Type B pancreatic cell (in vitro differentiated cells): Measurements from ENCODE around the gene TEX48. TPM values are rescaled to one million over a fixed set of nuclear protein-coding genes. Genes with fewer than 3 reads are reported as not detected.
A peak's percentile ranks its signal among the peaks of the same experiment; 100 is the strongest.

Experiments
- DNase-seq: peaks from one replicate; pipeline ENCODE4 v3.0.0; 2021; ENCODE audit warnings: mixed read lengths; ENCODE audit not compliant: unreplicated experiment; ENCODE audit errors: extremely low spot score
- H3K27ac Mint-ChIP-seq: 2 replicates; pipeline ENCODE4 v1.8.0; 2021; ENCODE audit warnings: mild to moderate bottlenecking, mixed read lengths
- H3K27me3 Mint-ChIP-seq: 2 replicates; pipeline ENCODE4 v1.8.0; 2021; ENCODE audit warnings: mixed read lengths
- H3K36me3 Mint-ChIP-seq: 2 replicates; pipeline ENCODE4 v1.8.0; 2021; ENCODE audit warnings: mixed read lengths
- H3K4me1 Mint-ChIP-seq: one replicate; pipeline ENCODE4 v1.8.0; 2021; ENCODE audit warnings: mixed read lengths; ENCODE audit not compliant: unreplicated experiment
- H3K4me3 Mint-ChIP-seq: 2 replicates; pipeline ENCODE4 v1.8.0; 2021; ENCODE audit warnings: mild to moderate bottlenecking, mixed read lengths
- H3K9me3 Mint-ChIP-seq: 2 replicates; pipeline ENCODE4 v1.8.0; 2021; ENCODE audit warnings: mixed read lengths
- total RNA-seq: library from RNA; stranded (reverse); gene quantifications from 2 replicates; pipeline ENCODE4 v1.2.1, GENCODE V29; 2021; ENCODE audit warnings: low replicate concordance
- TF ChIP-seq, protein P1 (sequence below): fragments of 200-600 bp; sonication (generic); conservative IDR thresholded peaks from 2 replicates; pipeline ENCODE4 v1.5.0; 2021; ENCODE audit warnings: antibody characterized with exemption, mild to moderate bottlenecking

The TEX48 gene
- total RNA-seq, 1 donor from 2014 or later: not detected

- H3K27ac Mint-ChIP-seq: no peak overlapping the region
- TF ChIP-seq, protein P1, sequence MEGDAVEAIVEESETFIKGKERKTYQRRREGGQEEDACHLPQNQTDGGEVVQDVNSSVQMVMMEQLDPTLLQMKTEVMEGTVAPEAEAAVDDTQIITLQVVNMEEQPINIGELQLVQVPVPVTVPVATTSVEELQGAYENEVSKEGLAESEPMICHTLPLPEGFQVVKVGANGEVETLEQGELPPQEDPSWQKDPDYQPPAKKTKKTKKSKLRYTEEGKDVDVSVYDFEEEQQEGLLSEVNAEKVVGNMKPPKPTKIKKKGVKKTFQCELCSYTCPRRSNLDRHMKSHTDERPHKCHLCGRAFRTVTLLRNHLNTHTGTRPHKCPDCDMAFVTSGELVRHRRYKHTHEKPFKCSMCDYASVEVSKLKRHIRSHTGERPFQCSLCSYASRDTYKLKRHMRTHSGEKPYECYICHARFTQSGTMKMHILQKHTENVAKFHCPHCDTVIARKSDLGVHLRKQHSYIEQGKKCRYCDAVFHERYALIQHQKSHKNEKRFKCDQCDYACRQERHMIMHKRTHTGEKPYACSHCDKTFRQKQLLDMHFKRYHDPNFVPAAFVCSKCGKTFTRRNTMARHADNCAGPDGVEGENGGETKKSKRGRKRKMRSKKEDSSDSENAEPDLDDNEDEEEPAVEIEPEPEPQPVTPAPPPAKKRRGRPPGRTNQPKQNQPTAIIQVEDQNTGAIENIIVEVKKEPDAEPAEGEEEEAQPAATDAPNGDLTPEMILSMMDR: no peak
- H3K27me3 Mint-ChIP-seq: peaks cover 17% of the 10 kb centered on the region
- H3K9me3 Mint-ChIP-seq: peaks cover 14% of the 10 kb centered on the region
- H3K4me3 Mint-ChIP-seq: no peak overlapping the region
- peaks cover 10% of the 10 kb centered on the region for H3K4me1 Mint-ChIP-seq
- no peak for DNase-seq
- peaks cover 7% of the 10 kb centered on the region for H3K36me3 Mint-ChIP-seq
Measured at GRCh38 chr9:114719290-114719689, 37.3 kb upstream of the TEX48 start.

- H3K36me3 Mint-ChIP-seq: peaks cover 7% of the 10 kb centered on the region
- peaks cover 10% of the 10 kb centered on the region for H3K4me1 Mint-ChIP-seq
- TF ChIP-seq, protein P1: no peak
- H3K27me3 Mint-ChIP-seq: peaks cover 17% of the 10 kb centered on the region
- peaks cover 14% of the 10 kb centered on the region for H3K9me3 Mint-ChIP-seq
- H3K27ac Mint-ChIP-seq: peak overlapping the region; percentile 90
- no peak overlapping the region for H3K4me3 Mint-ChIP-seq
- no peak for DNase-seq
Measured at GRCh38 chr9:114718801-114719221, 36.8 kb upstream of the TEX48 start.

DNA sequence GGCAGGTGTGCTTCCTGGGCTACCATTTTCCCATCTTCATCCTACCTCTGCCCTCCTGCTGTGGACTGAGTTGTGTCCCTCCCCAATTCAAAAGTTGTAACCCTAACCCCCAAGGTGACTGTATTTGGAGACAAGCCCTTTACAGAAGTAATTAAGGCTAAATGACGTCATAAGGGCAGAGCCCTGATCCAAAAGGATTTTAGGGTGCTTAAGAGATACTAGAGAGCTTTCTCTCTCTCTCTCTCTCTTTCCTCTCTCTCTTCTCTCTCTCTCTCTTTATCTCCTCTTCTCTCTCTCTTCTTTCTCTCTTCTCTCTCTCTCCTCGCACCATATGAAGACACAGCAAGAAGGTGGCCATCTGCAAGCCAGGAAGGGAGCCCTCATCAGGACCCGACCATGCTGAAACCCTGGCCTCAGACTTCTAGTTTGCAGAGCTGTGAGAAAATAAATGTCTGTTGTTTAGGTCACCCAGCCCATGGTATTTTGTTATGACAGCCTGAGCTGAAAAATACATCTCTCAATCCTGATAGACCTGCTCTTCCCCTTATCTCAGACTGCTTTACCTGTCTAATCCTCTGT lies 36.0 kb upstream of the TEX48 start:
- peak overlapping the region; percentile 74 for H3K4me3 Mint-ChIP-seq
- no peak for DNase-seq
- peaks cover 7% of the 10 kb centered on the region for H3K36me3 Mint-ChIP-seq
- TF ChIP-seq, protein P1: no peak
- peaks cover 17% of the 10 kb centered on the region for H3K27me3 Mint-ChIP-seq
- peaks cover 10% of the 10 kb centered on the region for H3K4me1 Mint-ChIP-seq
- H3K9me3 Mint-ChIP-seq: peaks cover 14% of the 10 kb centered on the region
- peak overlapping the region; percentile 90 for H3K27ac Mint-ChIP-seq

- Mint-ChIP-seq H3K9me3 (no peaks in the 10 kb centered on the region), H3K36me3 (no peaks in the 10 kb centered on the region), H3K27ac (no peak overlapping the region), H3K4me1 (no peaks in the 10 kb centered on the region), H3K27me3 (peaks cover 13% of the 10 kb centered on the region), H3K4me3 (no peak overlapping the region)
- no peak for DNase-seq
- TF ChIP-seq, protein P1: no peak
Measured at GRCh38 chr9:114709636-114710035, 27.6 kb upstream of the TEX48 start.

DNA sequence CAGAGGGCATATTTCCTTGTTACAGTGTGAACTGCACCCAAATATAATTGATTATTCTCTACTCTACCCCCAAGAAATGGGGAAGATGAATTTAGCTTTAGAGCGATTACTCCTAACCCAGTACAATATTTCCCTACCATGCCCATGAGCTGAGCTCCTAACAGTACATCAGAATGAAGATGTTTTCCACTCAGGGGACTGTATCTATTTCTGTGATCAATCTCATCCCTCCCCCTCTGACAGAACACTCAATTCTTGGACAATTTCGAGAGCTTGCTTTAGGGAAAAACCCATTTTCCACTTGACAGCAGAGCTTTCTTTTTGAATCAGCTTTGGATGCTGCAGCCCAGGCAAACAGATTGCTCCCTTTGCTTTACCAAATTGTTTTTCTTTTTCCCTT lies 24.7 kb upstream of the TEX48 start:
- H3K4me1 Mint-ChIP-seq: no peaks in the 10 kb centered on the region
- no peaks in the 10 kb centered on the region for H3K36me3 Mint-ChIP-seq
- H3K4me3 Mint-ChIP-seq: no peak overlapping the region
- TF ChIP-seq, protein P1: no peak
- DNase-seq: no peak
- peaks cover 13% of the 10 kb centered on the region for H3K27me3 Mint-ChIP-seq
- no peak overlapping the region for H3K27ac Mint-ChIP-seq
- H3K9me3 Mint-ChIP-seq: no peaks in the 10 kb centered on the region

DNA sequence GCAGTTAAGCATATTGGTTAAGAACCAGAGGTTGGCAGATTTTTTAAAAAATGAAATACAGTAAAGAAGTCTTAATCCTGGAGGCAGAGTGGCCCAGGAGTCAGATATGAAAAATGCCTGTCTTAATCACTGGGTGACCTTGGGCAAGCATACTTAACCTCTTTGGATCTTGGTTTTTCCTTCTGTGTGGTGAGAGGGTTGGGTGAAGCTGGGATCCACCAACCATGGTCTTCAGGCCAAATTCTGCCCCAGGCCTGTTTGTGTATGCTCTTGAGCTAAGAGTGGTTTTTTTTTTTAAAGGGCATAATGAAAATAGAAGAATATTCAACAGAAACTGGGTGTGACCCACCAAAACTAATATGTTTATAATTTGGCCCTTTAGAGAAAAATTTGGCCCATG lies 20.0 kb upstream of the TEX48 start:
- no peak overlapping the region for H3K4me3 Mint-ChIP-seq
- H3K9me3 Mint-ChIP-seq: peaks cover 4% of the 10 kb centered on the region
- H3K27me3 Mint-ChIP-seq: peaks cover 4% of the 10 kb centered on the region
- DNase-seq: no peak
- no peak overlapping the region for H3K27ac Mint-ChIP-seq
- TF ChIP-seq, protein P1: no peak
- H3K4me1 Mint-ChIP-seq: no peaks in the 10 kb centered on the region
- no peaks in the 10 kb centered on the region for H3K36me3 Mint-ChIP-seq
